GM23248 (cell line): ENCODE data around the gene NAB1. TPM values are rescaled to one million over a fixed set of nuclear protein-coding genes. Genes with fewer than 3 reads are reported as not detected.

Experiments
- DNase-seq: peaks from one replicate; pipeline ENCODE4 v3.0.0-alpha.2; 2015
- H2AFZ ChIP-seq: fragments of 200-600 bp; sonication (generic); 2 replicates; pipeline ENCODE4 v1.6.1; 2016; ENCODE audit warnings: antibody characterized with exemption
- H3F3A ChIP-seq: fragments of 200-600 bp; sonication (generic); 2 replicates; pipeline ENCODE4 v1.6.1; 2016; ENCODE audit warnings: mild to moderate bottlenecking, antibody characterized with exemption, mixed run types; ENCODE audit not compliant: insufficient read depth
- H3K27ac ChIP-seq: fragments of 200-600 bp; sonication (generic); 2 replicates; pipeline ENCODE4 v1.5.1; 2016; ENCODE audit warnings: mild to moderate bottlenecking
- H3K27me3 ChIP-seq: fragments of 200-600 bp; sonication (generic); replicated peaks from 2 replicates; pipeline ENCODE4 v1.6.1; 2016; ENCODE audit warnings: mild to moderate bottlenecking; ENCODE audit not compliant: insufficient read depth
- H3K36me3 ChIP-seq: fragments of 200-600 bp; sonication (generic); 2 replicates; pipeline ENCODE4 v1.6.1; 2016; ENCODE audit warnings: low read depth, mild to moderate bottlenecking
- H3K4me1 ChIP-seq: fragments of 200-600 bp; sonication (generic); 2 replicates; pipeline ENCODE4 v1.6.1; 2016; ENCODE audit warnings: mild to moderate bottlenecking; ENCODE audit not compliant: insufficient read depth
- H3K4me2 ChIP-seq: fragments of 200-600 bp; sonication (generic); one replicate; pipeline ENCODE4 v1.6.1; 2016; ENCODE audit warnings: mild to moderate bottlenecking; ENCODE audit not compliant: unreplicated experiment
- H3K4me3 ChIP-seq: fragments of 200-600 bp; sonication (generic); 2 replicates; pipeline ENCODE4 v1.5.1; 2016; ENCODE audit warnings: mild to moderate bottlenecking
- H3K79me2 ChIP-seq: fragments of 200-600 bp; sonication (generic); 2 replicates; pipeline ENCODE4 v1.6.1; 2016; ENCODE audit warnings: mild to moderate bottlenecking; ENCODE audit not compliant: insufficient read depth
- H3K9ac ChIP-seq: fragments of 200-600 bp; sonication (generic); 2 replicates; pipeline ENCODE4 v1.6.1; 2016; ENCODE audit warnings: mild to moderate bottlenecking
- H3K9me2 ChIP-seq: fragments of 200-600 bp; sonication (generic); 2 replicates; pipeline ENCODE4 v1.6.1; 2016; ENCODE audit warnings: mixed run types, mild to moderate bottlenecking, moderate library complexity; ENCODE audit not compliant: insufficient read depth
- H3K9me3 ChIP-seq: fragments of 200-600 bp; sonication (generic); one replicate; pipeline ENCODE4 v1.6.1; 2017; ENCODE audit warnings: low read depth
- H4K20me1 ChIP-seq: fragments of 200-600 bp; sonication (generic); 2 replicates; pipeline ENCODE4 v1.6.0; 2016; ENCODE audit not compliant: insufficient read depth
- EZH2 ChIP-seq: fragments of 200-600 bp; sonication (generic); IDR thresholded peaks from 2 replicates; pipeline ENCODE4 v1.6.1; 2018; ENCODE audit warnings: antibody characterized with exemption, mild to moderate bottlenecking; ENCODE audit not compliant: insufficient read depth, poor library complexity, severe bottlenecking
- EZH2phosphoT487 ChIP-seq: fragments of 200-600 bp; sonication (generic); IDR thresholded peaks from 2 replicates; pipeline ENCODE4 v1.6.1; 2018; ENCODE audit warnings: antibody characterized with exemption, moderate library complexity, mild to moderate bottlenecking, low read depth; ENCODE audit not compliant: insufficient read depth
- WGBS, 2 experiments: methylation state at CpG; one replicate each; pipeline ENCODE4 v1.1.6; 2015 to 2017; ENCODE audit warnings: low lambda C conversion rate in 2 of 2, low coverage in 1 of 2; ENCODE audit errors: missing lambda C conversion rate in 2 of 2; 5-methylcytosine and 5-hydroxymethylcytosine counted together
- in situ Hi-C: fragments of 300-500 bp; cut with MboI; formaldehyde crosslinking; loops from 2 replicates; pipeline ENCODE4 v1.15.0; 2020
- polyA plus RNA-seq: library from polyadenylated mRNA; unstranded; fragments of >200 nt; fragmentation: Nextera tagmentation; extraction: Ambion mirVana; gene quantifications from 2 replicates; pipeline ENCODE4 v1.2.1, GENCODE V29; 2016
- total RNA-seq: library from RNA; depleted of rRNA; stranded (reverse); fragments of >200 nt; shearing (Covaris generic); gene quantifications from 2 replicates; pipeline ENCODE4 v1.2.3, GENCODE V29; 2014

Gene NAB1
- total and polyA plus RNA-seq, 2 experiments from 2014 or later, result 13.0 to 44.1 TPM

DNA sequence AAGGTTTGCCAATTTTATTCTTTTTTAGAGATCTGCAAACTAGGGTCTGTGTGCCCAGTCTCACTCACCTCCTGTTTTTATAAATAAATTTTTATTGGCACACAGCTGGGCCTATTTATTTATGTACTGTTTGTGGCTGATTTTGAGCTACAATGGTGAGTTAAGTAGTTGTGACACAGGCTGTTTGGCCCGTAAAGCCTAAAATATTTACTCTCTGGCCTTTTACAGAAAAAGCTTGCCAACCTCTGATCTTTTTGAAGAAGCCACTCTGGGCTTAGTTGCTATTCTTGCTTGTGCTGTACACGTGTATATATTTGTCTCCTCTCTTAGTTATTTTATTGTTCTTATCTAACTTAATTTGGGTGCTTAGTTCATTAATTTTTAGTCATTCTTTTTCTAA is 14.5 kb downstream of the NAB1 start:
- peak overlapping the region; percentile 2 for H3K4me2 ChIP-seq

DNA sequence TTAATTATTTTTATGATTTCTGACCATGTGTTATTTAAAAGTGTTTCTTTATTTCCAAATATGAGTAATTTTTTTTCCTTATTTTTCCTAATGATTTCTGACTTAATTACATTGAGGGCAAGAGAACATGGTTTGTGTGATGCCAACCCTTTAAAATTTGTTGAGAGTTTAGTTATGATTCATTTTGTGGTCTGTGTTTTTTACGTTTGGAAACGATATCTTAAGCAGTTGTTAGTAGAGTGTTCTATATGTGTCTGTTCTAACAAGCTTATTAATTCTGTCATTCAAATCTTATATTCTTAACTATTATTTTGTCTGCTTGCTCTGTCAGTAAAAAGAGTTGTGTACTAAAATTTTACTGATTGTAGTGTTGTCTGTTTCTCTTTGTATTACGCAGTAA is 15.0 kb downstream of the NAB1 start:
- 39 to 43% methylated on average over 3 of the region's 3 CpGs for WGBS, 2 experiments
- DNase-seq, result peak; percentile 34
- peaks cover 93% of the 10 kb centered on the region for H3K79me2 ChIP-seq

More for the DNA sequence above, 14.5 kb downstream of the NAB1 start:
- 9 to 13% methylated on average over 2 of the region's 2 CpGs for WGBS, 2 experiments
- Histone ChIP-seq H3K9ac (no peak overlapping the region), H2AFZ (no peak overlapping the region), H3K9me3 (no peaks in the 10 kb centered on the region), H3K4me1 (peaks cover 33% of the 10 kb centered on the region), H3K79me2 (peaks cover 93% of the 10 kb centered on the region), H3K36me3 (peaks cover 10% of the 10 kb centered on the region; the same call in 1 of the 2 replicates), H3K9me2 (no peaks in the 10 kb centered on the region), H3K27ac (peak overlapping the region; percentile 46), H3K27me3 (no peaks in the 10 kb centered on the region), H3K4me3 (no peak overlapping the region), H4K20me1 (no peaks in the 10 kb centered on the region), H3F3A (peaks cover 18% of the 10 kb centered on the region; the same call in 1 of the 2 replicates)
- DNase-seq, result peak; percentile 47
- in situ Hi-C loops, result no loop called here
- TF ChIP-seq EZH2 (no peak), EZH2phosphoT487 (no peak)

DNA sequence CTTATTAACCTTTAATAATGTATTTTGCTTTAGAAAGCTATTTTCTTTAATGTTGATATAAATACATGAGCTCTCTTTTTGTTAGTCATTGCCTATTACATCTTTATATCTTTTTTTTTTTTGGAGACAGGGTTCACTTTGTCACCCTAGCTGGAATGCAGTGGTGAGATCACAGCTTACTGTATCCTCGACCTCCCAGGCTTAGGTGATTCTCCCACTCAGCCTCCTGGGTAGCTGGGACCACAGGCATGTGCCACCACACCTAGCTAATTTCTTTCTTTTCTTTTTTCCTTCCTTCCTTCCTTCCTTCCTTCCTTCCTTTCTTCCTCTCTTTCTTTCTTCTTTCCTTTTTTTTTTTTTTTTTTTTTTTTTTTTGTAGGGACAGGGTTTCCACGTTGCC is 15.4 kb downstream of the NAB1 start:
- WGBS, 2 experiments, result 40 to 50% methylated on average over 2 of the region's 2 CpGs
- Histone ChIP-seq H3K27me3 (no peaks in the 10 kb centered on the region), H3F3A (peaks cover 18% of the 10 kb centered on the region; the same call in 1 of the 2 replicates), H3K4me3 (no peak overlapping the region), H3K4me1 (peaks cover 34% of the 10 kb centered on the region), H2AFZ (no peak overlapping the region), H3K36me3 (peaks cover 10% of the 10 kb centered on the region; the same call in 1 of the 2 replicates), H3K4me2 (peak overlapping the region; percentile 29), H3K79me2 (peaks cover 93% of the 10 kb centered on the region), H3K9me2 (no peaks in the 10 kb centered on the region), H3K9me3 (no peaks in the 10 kb centered on the region), H3K9ac (no peak overlapping the region), H4K20me1 (no peaks in the 10 kb centered on the region), H3K27ac (peak overlapping the region; percentile 46)
- in situ Hi-C loops, result no loop called here
- no peak for TF ChIP-seq EZH2phosphoT487
- TF ChIP-seq EZH2, result no peak
- DNase-seq, result peak; percentile 80

More for the DNA sequence above, 15.0 kb downstream of the NAB1 start:
- H3K36me3 ChIP-seq, result peaks cover 10% of the 10 kb centered on the region; the same call in 1 of the 2 replicates
- peaks cover 18% of the 10 kb centered on the region; the same call in 1 of the 2 replicates for H3F3A ChIP-seq
- H2AFZ ChIP-seq, result no peak overlapping the region
- in situ Hi-C loops, result no loop called here
- no peak overlapping the region for H3K9ac ChIP-seq
- peak overlapping the region; percentile 29 for H3K4me2 ChIP-seq
- peak overlapping the region; percentile 46 for H3K27ac ChIP-seq
- H3K4me1 ChIP-seq, result peaks cover 34% of the 10 kb centered on the region
- H4K20me1 ChIP-seq, result no peaks in the 10 kb centered on the region
- no peak overlapping the region for H3K4me3 ChIP-seq
- H3K9me2 ChIP-seq, result no peaks in the 10 kb centered on the region
- H3K27me3 ChIP-seq, result no peaks in the 10 kb centered on the region
- H3K9me3 ChIP-seq, result no peaks in the 10 kb centered on the region
- TF ChIP-seq EZH2phosphoT487 (no peak), EZH2 (no peak)

DNA sequence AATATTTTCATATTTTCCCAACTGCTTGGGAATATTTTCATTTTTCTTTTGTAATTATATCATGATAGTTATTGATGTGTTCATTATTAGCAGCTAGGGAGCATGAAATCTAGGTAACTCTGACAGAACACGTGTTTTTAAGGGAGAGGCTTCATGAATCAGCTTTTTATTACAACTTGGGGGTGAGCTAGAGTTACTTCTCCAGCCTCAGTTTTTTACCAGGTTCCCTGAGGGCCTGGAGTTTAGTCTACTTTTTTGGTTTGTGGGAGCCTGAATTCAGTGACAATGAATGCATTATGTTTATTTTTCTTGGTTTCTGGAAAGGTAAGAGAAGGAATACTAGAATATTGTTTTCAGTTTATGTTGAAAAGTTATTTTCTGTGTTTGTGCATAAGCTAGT is 18.0 kb downstream of the NAB1 start:
- Histone ChIP-seq H3F3A (peaks cover 18% of the 10 kb centered on the region; the same call in 1 of the 2 replicates), H3K4me1 (peaks cover 34% of the 10 kb centered on the region), H4K20me1 (no peaks in the 10 kb centered on the region), H2AFZ (no peak overlapping the region), H3K9ac (no peak overlapping the region), H3K9me2 (no peaks in the 10 kb centered on the region), H3K9me3 (no peaks in the 10 kb centered on the region), H3K36me3 (peaks cover 10% of the 10 kb centered on the region; the same call in 1 of the 2 replicates), H3K4me2 (peak overlapping the region; percentile 9), H3K27me3 (no peaks in the 10 kb centered on the region), H3K27ac (no peak overlapping the region), H3K79me2 (peaks cover 82% of the 10 kb centered on the region), H3K4me3 (no peak overlapping the region)
- 60 to 76% methylated on average over 1 of the region's 1 CpG for WGBS, 2 experiments
- in situ Hi-C loops, result no loop called here
- DNase-seq, result peak; percentile 20
- TF ChIP-seq EZH2 (no peak), EZH2phosphoT487 (no peak)

DNA sequence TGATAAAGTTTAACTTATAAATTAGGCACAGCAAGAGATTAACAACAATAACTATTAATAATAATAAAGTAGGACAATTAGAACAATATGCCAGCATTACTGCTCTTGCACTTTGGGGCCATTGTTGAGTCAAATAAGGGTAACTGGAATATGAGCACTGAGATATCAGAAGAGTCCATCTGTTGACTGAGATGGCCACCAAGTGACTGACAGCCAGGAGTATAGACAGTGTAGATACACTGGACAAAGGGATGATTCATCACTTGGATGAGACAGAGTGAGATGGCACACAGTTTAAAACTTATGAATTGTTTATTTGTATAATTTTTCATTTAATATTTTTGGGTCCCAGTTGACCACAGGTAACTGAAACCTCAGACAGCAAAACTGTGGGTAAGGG is 20.0 kb downstream of the NAB1 start:
- H2AFZ ChIP-seq, result no peak overlapping the region
- H3F3A ChIP-seq, result peaks cover 2% of the 10 kb centered on the region; the same call in 1 of the 2 replicates
- no peak overlapping the region for H3K9ac ChIP-seq
- H3K4me3 ChIP-seq, result no peak overlapping the region
- H4K20me1 ChIP-seq, result no peaks in the 10 kb centered on the region
- peak; percentile 24 for DNase-seq
- H3K9me2 ChIP-seq, result no peaks in the 10 kb centered on the region
- H3K4me1 ChIP-seq, result peaks cover 23% of the 10 kb centered on the region
- no peaks in the 10 kb centered on the region for H3K9me3 ChIP-seq
- in situ Hi-C loops, result no loop called here
- no peaks in the 10 kb centered on the region for H3K27me3 ChIP-seq
- no peak for TF ChIP-seq EZH2
- TF ChIP-seq EZH2phosphoT487, result no peak
- H3K4me2 ChIP-seq, result no peak overlapping the region
- H3K36me3 ChIP-seq, result peaks cover 13% of the 10 kb centered on the region; the same call in 1 of the 2 replicates
- no peak overlapping the region for H3K27ac ChIP-seq
- H3K79me2 ChIP-seq, result peaks cover 65% of the 10 kb centered on the region
